ENCODE data around the gene CDC42BPA. TPM values are rescaled to one million over a fixed set of nuclear protein-coding genes. Genes with fewer than 3 reads are reported as not detected.

The CDC42BPA gene
- total and polyA plus RNA-seq, 9 of the 15 experiments (the other 6 are each of a cell fraction or from before 2014, with no cell fraction given): 8.0 to 77.5 (median 52.1) TPM

DNA sequence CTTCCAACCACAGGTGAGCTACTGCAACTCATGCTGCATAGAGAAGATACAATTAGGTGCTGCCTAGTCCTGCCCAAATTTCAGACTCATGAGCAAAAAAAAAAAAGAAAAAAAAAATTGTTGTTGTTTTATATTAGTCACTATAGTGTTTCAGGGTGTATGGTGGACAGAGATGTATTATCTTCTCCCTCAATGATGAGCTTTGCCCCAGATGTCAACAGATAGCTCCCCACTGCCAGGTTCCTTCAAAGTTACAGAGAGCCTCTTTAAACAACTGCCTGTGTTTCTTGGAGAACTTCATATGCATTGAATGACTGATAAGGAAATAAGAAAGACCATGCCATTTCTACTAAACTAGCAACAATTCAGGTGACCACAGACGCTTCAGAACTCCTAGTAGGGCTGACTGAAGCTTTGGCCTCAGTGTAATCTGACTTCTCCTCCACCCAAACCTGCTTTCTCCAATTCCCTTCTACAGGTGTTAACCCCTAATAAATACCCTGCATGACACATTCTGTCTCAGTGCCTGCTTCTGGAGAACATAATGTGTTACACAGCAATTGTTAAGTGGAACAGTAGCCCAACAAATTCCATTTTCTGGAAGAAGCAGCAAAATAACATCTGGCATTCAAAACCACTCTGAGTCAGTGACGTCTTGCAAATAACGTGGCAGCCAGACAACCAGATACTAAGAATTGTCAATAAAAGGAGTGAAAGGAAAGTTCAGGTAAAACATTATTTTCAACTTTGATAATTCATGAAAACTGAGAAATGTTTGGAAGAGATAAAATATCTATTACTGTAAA lies 147.7 kb downstream of the CDC42BPA start (continued):
- TF ChIP-seq, protein P1, sequence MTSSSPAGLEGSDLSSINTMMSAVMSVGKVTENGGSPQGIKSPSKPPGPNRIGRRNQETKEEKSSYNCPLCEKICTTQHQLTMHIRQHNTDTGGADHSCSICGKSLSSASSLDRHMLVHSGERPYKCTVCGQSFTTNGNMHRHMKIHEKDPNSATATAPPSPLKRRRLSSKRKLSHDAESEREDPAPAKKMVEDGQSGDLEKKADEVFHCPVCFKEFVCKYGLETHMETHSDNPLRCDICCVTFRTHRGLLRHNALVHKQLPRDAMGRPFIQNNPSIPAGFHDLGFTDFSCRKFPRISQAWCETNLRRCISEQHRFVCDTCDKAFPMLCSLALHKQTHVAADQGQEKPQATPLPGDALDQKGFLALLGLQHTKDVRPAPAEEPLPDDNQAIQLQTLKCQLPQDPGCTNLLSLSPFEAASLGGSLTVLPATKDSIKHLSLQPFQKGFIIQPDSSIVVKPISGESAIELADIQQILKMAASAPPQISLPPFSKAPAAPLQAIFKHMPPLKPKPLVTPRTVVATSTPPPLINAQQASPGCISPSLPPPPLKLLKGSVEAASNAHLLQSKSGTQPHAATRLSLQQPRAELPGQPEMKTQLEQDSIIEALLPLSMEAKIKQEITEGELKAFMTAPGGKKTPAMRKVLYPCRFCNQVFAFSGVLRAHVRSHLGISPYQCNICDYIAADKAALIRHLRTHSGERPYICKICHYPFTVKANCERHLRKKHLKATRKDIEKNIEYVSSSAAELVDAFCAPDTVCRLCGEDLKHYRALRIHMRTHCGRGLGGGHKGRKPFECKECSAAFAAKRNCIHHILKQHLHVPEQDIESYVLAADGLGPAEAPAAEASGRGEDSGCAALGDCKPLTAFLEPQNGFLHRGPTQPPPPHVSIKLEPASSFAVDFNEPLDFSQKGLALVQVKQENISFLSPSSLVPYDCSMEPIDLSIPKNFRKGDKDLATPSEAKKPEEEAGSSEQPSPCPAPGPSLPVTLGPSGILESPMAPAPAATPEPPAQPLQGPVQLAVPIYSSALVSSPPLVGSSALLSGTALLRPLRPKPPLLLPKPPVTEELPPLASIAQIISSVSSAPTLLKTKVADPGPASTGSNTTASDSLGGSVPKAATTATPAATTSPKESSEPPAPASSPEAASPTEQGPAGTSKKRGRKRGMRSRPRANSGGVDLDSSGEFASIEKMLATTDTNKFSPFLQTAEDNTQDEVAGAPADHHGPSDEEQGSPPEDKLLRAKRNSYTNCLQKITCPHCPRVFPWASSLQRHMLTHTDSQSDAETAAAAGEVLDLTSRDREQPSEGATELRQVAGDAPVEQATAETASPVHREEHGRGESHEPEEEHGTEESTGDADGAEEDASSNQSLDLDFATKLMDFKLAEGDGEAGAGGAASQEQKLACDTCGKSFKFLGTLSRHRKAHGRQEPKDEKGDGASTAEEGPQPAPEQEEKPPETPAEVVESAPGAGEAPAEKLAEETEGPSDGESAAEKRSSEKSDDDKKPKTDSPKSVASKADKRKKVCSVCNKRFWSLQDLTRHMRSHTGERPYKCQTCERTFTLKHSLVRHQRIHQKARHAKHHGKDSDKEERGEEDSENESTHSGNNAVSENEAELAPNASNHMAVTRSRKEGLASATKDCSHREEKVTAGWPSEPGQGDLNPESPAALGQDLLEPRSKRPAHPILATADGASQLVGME (CRISPR knock-in tag; IDR thresholded peaks at IDR 0.05): no peak
- TF ChIP-seq ZKSCAN1 (IDR thresholded peaks at IDR 0.05; ENCODE audit: low read depth, low read length) (peak; percentile 86), PHTF2 (CRISPR knock-in tag; IDR thresholded peaks at IDR 0.05) (no peak), CTBP1 (IDR thresholded peaks at IDR 0.05; ENCODE audit: borderline replicate concordance) (peak; percentile 49; the same call in 1 of the 2 replicates), PML (IDR thresholded peaks at IDR 0.05; ENCODE audit: low read length) (peak; percentile 80), EWSR1 (IDR thresholded peaks at IDR 0.05; ENCODE audit: borderline replicate concordance, low read depth, partially characterized antibody) (no peak), CBFA2T2 (conservative IDR thresholded peaks at IDR 0.05) (peak; percentile 87), ZNF445 (CRISPR knock-in tag; IDR thresholded peaks at IDR 0.05; ENCODE audit: low read depth) (0 out of 2 replicates have a peak, but pooled peaks have one; percentile 22), ZNF140 (CRISPR knock-in tag; IDR thresholded peaks at IDR 0.05) (no peak), MAZ (CRISPR knock-in tag; conservative IDR thresholded peaks at IDR 0.05 in 1 of 2, IDR thresholded peaks at IDR 0.05 in 1 of 2) (0 out of 4 replicates have a peak, but pooled peaks of 1 of the 2 experiments have one; percentile 45), ETV1 (tag; conservative IDR thresholded peaks at IDR 0.05; ENCODE audit: low read depth) (no peak), MECOM (CRISPR knock-in tag; IDR thresholded peaks at IDR 0.05) (peak; percentile 60; the same call in 1 of the 2 replicates), MTA2 (IDR thresholded peaks at IDR 0.05; ENCODE audit: low read depth) (peak; percentile 77), ZSCAN32 (CRISPR knock-in tag; IDR thresholded peaks at IDR 0.05) (no peak), XRCC5 (IDR thresholded peaks at IDR 0.05; ENCODE audit: low read depth, low read length) (no peak), FOXA1 (IDR thresholded peaks at IDR 0.05; ENCODE audit: borderline replicate concordance) (no peak), SMARCE1 (IDR thresholded peaks at IDR 0.05) (peak; percentile 61; the same call in 1 of the 2 replicates)
- TF ChIP-seq, protein P2, sequence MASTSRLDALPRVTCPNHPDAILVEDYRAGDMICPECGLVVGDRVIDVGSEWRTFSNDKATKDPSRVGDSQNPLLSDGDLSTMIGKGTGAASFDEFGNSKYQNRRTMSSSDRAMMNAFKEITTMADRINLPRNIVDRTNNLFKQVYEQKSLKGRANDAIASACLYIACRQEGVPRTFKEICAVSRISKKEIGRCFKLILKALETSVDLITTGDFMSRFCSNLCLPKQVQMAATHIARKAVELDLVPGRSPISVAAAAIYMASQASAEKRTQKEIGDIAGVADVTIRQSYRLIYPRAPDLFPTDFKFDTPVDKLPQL (IDR thresholded peaks at IDR 0.05; ENCODE audit: extremely low read depth, insufficient read length): no peak
- TF ChIP-seq, protein P3, sequence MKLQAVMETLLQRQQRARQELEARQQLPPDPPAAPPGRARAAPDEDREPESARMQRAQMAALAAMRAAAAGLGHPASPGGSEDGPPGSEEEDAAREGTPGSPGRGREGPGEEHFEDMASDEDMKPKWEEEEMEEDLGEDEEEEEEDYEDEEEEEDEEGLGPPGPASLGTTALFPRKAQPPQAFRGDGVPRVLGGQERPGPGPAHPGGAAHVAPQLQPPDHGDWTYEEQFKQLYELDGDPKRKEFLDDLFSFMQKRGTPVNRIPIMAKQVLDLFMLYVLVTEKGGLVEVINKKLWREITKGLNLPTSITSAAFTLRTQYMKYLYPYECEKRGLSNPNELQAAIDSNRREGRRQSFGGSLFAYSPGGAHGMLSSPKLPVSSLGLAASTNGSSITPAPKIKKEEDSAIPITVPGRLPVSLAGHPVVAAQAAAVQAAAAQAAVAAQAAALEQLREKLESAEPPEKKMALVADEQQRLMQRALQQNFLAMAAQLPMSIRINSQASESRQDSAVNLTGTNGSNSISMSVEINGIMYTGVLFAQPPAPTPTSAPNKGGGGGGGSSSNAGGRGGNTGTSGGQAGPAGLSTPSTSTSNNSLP (IDR thresholded peaks at IDR 0.05; ENCODE audit: borderline replicate concordance, low read depth, low read length): peak; percentile 35; the same call in 1 of the 2 replicates
- TF ChIP-seq, protein P4, sequence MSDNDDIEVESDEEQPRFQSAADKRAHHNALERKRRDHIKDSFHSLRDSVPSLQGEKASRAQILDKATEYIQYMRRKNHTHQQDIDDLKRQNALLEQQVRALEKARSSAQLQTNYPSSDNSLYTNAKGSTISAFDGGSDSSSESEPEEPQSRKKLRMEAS (CRISPR knock-in tag; IDR thresholded peaks at IDR 0.05): no peak
